Bronchial epithelial cell (primary cell): ENCODE measurements around the gene TTC7B. TPM values are rescaled to one million over a fixed set of nuclear protein-coding genes. Genes with fewer than 3 reads are reported as not detected.

Source experiments
- DNase-seq: peaks from one replicate; pipeline ENCODE4 v3.0.0-alpha.2; 2010; ENCODE audit warnings: low read depth
- FAIRE-seq: peaks from 2 replicates; lab custom pipeline; 2011; peaks lifted over from hg19 to GRCh38; lab: Jason Lieb, UNC
- H3K27me3 ChIP-seq: 2 replicates; pipeline ENCODE4 v1.5.1; 2011; ENCODE audit warnings: low read length; ENCODE audit not compliant: control insufficient read depth, insufficient read depth
- H3K36me3 ChIP-seq: 2 replicates; pipeline ENCODE4 v1.5.1; 2011; ENCODE audit warnings: low read length; ENCODE audit not compliant: control insufficient read depth, insufficient read depth
- H3K4me3 ChIP-seq: 2 replicates; pipeline ENCODE4 v1.5.1; 2011; ENCODE audit warnings: mild to moderate bottlenecking, low read depth, low read length, control low read depth
- total RNA-seq: library from RNA; depleted of rRNA; stranded (reverse); fragments of >200 nt; gene quantifications from 2 replicates; pipeline ENCODE4 v1.2.1, GENCODE V29; 2014
- TF ChIP-seq, protein P1 (sequence below): IDR thresholded peaks from 2 replicates; pipeline ENCODE4 v1.5.1; 2011; ENCODE audit warnings: mild to moderate bottlenecking, moderate library complexity, low read length, control low read depth, inconsistent platforms; ENCODE audit not compliant: insufficient read depth, severe bottlenecking

TTC7B gene
- total RNA-seq, 1 donor from 2014 or later: 2.9 TPM

DNA sequence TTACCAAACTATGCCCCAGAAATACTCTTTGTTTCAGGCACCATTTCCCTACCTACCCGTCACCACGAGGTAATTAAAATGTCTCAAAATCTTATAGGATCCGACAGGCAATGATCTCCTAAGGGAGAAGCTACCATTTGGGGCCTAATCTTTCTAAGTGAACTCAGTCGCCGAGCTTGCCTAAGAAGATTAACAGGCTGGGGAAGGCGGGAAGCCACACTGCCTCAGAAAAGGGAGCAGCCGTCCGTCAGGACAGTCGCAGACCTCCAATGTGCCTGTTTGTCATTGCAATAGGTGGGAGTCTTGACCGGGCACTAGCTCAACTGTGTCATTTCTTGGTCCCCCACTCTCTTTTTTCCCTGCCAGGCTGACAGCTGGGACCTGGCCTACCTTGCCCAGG, 4.6 kb downstream of the TTC7B start:
- TF ChIP-seq, protein P1, sequence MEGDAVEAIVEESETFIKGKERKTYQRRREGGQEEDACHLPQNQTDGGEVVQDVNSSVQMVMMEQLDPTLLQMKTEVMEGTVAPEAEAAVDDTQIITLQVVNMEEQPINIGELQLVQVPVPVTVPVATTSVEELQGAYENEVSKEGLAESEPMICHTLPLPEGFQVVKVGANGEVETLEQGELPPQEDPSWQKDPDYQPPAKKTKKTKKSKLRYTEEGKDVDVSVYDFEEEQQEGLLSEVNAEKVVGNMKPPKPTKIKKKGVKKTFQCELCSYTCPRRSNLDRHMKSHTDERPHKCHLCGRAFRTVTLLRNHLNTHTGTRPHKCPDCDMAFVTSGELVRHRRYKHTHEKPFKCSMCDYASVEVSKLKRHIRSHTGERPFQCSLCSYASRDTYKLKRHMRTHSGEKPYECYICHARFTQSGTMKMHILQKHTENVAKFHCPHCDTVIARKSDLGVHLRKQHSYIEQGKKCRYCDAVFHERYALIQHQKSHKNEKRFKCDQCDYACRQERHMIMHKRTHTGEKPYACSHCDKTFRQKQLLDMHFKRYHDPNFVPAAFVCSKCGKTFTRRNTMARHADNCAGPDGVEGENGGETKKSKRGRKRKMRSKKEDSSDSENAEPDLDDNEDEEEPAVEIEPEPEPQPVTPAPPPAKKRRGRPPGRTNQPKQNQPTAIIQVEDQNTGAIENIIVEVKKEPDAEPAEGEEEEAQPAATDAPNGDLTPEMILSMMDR: no peak
- Histone ChIP-seq H3K4me3 (no peak overlapping the region), H3K36me3 (no peaks in the 10 kb centered on the region), H3K27me3 (no peaks in the 10 kb centered on the region)
- FAIRE-seq (no peak), DNase-seq (no peak)

DNA sequence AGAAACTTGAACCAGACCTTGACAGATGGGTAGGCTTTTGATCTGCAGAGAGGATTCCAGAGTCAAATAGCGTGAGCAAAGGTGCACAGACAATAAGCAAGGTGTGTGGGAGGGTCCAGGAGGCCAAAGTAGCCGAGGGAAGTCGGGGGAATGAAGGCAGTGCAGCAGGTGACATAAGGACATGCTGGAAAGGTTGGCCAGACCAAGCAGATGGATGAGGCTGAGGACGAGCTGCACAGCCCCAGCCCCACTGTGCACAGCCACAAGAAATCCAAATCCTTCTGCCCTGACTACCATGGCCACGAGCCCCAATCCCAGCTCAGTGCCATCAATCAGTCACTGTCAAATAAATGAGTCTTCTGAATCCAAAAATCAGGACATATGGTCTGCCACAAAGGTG, 5.4 kb downstream of the TTC7B start:
- no peaks in the 10 kb centered on the region for H3K36me3 ChIP-seq
- FAIRE-seq (no peak), DNase-seq (no peak)
- H3K27me3 ChIP-seq: no peaks in the 10 kb centered on the region
- TF ChIP-seq, protein P1: no peak
- H3K4me3 ChIP-seq: no peak overlapping the region

DNA sequence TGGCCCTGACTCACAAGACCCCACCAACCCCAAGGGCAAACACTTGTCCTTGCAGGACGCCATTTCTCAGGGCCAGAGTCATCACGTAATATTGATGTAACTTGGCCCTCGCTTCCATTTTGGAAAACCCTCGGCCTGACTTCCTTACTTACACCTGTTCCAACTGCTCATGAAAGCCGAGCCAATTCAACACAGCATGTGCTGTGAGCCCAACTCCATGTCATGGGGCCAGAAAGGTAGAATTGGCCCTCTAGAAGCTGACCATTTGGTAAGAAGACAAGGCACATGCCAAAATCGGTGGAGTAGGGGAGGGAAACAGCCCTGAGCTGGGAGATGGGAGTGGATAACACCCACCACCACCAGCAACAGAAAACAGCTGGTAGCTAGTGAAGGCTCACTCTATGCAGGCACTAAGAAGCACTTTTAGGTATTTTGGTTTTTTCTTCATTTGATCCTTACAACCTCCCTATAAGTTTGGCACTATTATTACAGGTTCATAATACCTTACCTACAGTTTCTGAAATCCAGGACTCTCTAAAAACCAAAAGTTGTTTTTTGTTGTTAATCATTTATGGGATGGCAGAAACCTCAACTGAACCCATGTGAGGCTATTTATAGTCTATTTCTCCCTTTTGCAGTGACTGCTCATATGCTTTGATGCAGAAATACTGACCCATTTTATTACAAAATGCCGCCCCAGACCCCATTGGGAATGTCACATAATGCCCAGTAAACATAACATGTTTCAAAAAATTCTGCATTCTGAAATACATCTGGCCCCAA, 6.5 kb downstream of the TTC7B start:
- peak; percentile 36 for FAIRE-seq
- Histone ChIP-seq H3K36me3 (no peaks in the 10 kb centered on the region), H3K27me3 (no peaks in the 10 kb centered on the region), H3K4me3 (no peak overlapping the region)
- DNase-seq: no peak
- TF ChIP-seq, protein P1: no peak

DNA sequence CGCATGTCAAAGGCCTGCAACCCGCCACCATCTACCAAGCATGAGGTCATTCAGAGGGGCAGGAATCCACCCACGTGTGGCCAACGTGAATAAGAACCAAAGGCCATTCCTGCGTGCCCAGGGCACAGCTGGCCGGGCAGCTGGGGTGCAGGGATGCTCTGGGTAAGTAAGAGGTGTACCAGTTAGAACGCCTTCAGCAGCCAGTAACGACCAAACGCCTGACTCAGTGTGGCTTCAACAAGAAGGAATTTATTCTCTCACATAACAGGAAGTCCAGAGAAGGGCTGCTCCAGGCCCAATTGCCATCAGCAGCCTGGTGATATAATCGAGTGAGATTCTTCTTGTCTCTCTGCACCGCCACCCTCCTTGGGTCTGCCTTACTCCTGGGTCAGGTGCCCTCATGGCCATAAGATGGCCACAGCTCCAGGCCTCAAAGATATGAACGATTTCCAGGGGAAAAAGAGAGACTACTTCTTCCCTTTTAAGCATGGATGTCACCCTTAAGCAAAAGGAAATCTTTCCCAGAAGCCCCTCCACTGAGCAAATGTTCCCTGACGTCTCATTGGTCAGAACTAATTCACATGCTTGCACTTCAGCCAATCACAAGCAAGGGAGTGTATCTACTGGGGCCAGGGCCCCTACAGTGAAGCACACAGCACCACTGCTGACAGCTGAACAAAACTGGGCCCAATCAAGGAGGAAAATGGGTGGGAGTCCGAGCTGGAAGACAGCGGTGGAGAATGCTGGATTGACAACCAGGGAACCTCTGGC, 7.3 kb downstream of the TTC7B start:
- FAIRE-seq: no peak
- no peak for DNase-seq
- Histone ChIP-seq H3K4me3 (no peak overlapping the region), H3K27me3 (no peaks in the 10 kb centered on the region), H3K36me3 (no peaks in the 10 kb centered on the region)
- TF ChIP-seq, protein P1: no peak

DNA sequence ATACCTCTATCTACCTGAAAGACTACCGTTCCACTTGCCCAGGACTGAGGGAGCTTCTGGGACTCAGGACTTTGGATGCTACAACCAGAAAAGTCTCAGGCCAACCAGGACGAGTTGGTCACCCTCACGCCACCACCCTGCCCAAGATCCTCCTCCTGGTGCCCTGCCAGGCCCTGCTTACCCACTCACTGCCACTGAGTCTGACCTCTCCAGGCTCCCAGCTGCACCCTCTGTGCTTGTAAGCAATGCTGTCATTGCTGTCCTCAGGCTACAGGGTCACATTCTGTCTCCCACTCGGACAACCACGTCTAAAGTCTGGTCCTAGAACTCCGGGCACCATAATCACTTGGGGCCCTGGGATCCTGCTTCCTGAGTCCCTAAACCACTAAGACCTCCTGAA, 9.2 kb downstream of the TTC7B start:
- Histone ChIP-seq H3K27me3 (no peaks in the 10 kb centered on the region), H3K36me3 (no peaks in the 10 kb centered on the region), H3K4me3 (no peak overlapping the region)
- DNase-seq (no peak), FAIRE-seq (no peak)
- TF ChIP-seq, protein P1: no peak
